IPS DF 4.7 (cell line): ENCODE measurements around the gene LIMA1.

Experiments
- DNase-seq: peaks from one replicate; pipeline ENCODE4 v3.0.0-alpha.2; 2013; ENCODE audit warnings: low spot score; ENCODE audit errors: extremely low read depth

LIMA1 gene

DNA sequence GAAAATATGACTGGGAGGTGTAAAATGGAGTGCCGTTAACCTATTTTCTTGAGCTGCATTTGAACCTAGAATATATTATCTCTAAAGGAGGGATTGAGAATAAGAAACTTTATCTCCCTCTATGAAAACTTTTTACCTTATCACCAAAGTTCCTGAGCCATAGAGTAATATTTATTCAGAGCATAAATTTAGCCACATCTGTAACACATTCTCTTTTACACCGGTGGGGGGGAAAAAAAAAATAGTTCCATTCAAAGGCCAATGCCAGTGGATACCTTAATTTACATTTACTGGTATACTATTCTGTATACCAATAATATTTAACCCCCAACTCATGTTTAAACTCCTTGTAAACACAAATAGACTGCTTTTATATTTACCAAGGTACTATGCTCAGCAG is 137.9 kb downstream of the LIMA1 start:
- no peak for DNase-seq

- DNase-seq: no peak
Measured at GRCh38 chr12:50142993-50143392, 140.3 kb downstream of the LIMA1 start.

GRCh38 chr12:50132505-50133135 is 150.7 kb downstream of the LIMA1 start:
- no peak for DNase-seq

GRCh38 chr12:50129290-50129689 is 154.0 kb downstream of the LIMA1 start:
- no peak for DNase-seq

DNA sequence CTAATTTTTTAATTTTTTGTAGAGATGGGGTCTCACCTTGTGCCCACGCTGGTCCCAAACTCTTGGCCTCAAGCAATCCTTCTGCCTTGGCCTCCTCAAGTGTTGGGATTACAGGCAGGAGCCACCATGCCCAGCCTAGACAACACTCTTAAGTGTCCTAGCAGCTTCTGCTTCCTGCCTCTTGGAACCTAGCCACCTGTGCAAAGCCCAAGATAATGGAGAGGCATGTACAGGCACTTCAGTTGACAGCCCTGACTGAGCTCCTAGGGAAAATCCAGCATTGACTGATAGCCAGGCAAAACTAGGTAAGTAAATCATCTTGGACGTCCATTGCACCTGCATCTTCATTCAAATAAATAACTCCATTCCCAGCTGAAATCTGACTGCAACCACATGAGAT is 155.8 kb downstream of the LIMA1 start:
- no peak for DNase-seq
